ENCODE data around the gene RAVER2. TPM values are rescaled to one million over a fixed set of nuclear protein-coding genes. Genes with fewer than 3 reads are reported as not detected.
A peak's percentile ranks its signal among the peaks of the same experiment; 100 is the strongest.

The RAVER2 gene
- total and polyA plus RNA-seq, 2 donors (not counting 3 experiments of a cell fraction or from before 2014, with no cell fraction given), result 6.0 to 13.9 TPM

DNA sequence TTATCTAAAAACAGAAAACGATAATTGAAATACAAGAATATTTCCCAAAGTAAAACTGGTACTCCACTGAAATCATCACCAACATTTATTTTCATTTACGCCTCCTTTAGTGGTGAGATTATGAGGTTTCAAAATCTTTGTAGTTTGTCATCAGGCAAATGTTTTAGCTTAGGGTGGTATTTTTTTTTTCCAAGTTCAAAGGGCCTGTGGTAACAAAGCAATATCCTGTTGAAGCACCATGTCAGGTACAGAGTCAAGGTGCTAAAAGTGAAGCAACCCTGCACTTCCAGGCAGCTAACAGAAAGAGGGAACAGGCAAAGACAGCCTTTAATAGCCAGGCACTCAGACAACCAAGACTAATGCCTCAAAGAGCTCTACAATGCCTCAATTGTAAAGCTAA, 132.3 kb downstream of the RAVER2 start:
- CTCF ChIA-PET, result interaction anchor here (0.8 to 1.5 kb wide), 2 partner anchors 14 to 16 kb away, joined by 3 to 4 read pairs; no protein-coding TSS in a partner anchor
- Histone ChIP-seq H3K4me2 (ENCODE audit: insufficient read depth, low read length) (no peak overlapping the region), H3K4me1 (ENCODE audit: control insufficient read depth, extremely low read depth, insufficient read depth, low read length) (peaks cover 55% of the 10 kb centered on the region), H3K4me3 (replicated peaks in 1 of 3; ENCODE audit: insufficient read depth in 1 of 3, low read depth in 1 of 3, low read length in 3 of 3) (no peak overlapping the region), H3K36me3 (ENCODE audit: control insufficient read depth in 2 of 2, extremely low read depth in 1 of 2, insufficient read depth in 2 of 2, low read length in 2 of 2) (peaks cover 7 to 21% of the 10 kb centered on the region in 2 experiments), H3K9me3 (replicated peaks; ENCODE audit: control insufficient read depth, insufficient read depth, low read length) (no peaks in the 10 kb centered on the region), H2AFZ (ENCODE audit: low read depth, low read length) (no peak overlapping the region), H4K20me1 (replicated peaks; ENCODE audit: control insufficient read depth, extremely low read depth, insufficient read depth, low read length) (no peaks in the 10 kb centered on the region), H3K79me2 (ENCODE audit: control insufficient read depth, insufficient read depth, low read length) (peaks cover 17% of the 10 kb centered on the region), H3K27ac (ENCODE audit: insufficient read depth, low read depth, low read length) (peak overlapping the region; percentile 98), H3K9ac (replicated peaks; ENCODE audit: extremely low read depth, insufficient read depth, low read length) (no peak overlapping the region), H3K27me3 (ENCODE audit: control insufficient read depth in 2 of 2, insufficient read depth in 2 of 2, low read length in 2 of 2) (no peaks in the 10 kb centered on the region), H3K9me1 (replicated peaks; ENCODE audit: control insufficient read depth, extremely low read depth, insufficient read depth, low read length) (no peaks in the 10 kb centered on the region)
- no TSS peak for BruUV-seq (replicated peaks)
- intact Hi-C loops (cut with micrococcal nuclease), result loop anchor here (5.0 kb wide), 2 partner anchors 190 to 545 kb away; partner anchors contain the start of genes LEPR and LEPROT
- TF ChIP-seq, protein P1, sequence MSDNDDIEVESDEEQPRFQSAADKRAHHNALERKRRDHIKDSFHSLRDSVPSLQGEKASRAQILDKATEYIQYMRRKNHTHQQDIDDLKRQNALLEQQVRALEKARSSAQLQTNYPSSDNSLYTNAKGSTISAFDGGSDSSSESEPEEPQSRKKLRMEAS (IDR thresholded peaks at IDR 0.05; ENCODE audit: insufficient read depth, insufficient read length), result no peak
- TF ChIP-seq, protein P2, sequence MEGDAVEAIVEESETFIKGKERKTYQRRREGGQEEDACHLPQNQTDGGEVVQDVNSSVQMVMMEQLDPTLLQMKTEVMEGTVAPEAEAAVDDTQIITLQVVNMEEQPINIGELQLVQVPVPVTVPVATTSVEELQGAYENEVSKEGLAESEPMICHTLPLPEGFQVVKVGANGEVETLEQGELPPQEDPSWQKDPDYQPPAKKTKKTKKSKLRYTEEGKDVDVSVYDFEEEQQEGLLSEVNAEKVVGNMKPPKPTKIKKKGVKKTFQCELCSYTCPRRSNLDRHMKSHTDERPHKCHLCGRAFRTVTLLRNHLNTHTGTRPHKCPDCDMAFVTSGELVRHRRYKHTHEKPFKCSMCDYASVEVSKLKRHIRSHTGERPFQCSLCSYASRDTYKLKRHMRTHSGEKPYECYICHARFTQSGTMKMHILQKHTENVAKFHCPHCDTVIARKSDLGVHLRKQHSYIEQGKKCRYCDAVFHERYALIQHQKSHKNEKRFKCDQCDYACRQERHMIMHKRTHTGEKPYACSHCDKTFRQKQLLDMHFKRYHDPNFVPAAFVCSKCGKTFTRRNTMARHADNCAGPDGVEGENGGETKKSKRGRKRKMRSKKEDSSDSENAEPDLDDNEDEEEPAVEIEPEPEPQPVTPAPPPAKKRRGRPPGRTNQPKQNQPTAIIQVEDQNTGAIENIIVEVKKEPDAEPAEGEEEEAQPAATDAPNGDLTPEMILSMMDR (IDR thresholded peaks at IDR 0.05; ENCODE audit: extremely low read depth in 1 of 2, insufficient read depth in 1 of 2, low read depth in 1 of 2, low read length in 2 of 2), result no peak
- TF ChIP-seq EZH2 (IDR thresholded peaks at IDR 0.05; ENCODE audit: borderline replicate concordance, low read depth, low read length, severe bottlenecking), result no peak
- TF ChIP-seq FOS (IDR thresholded peaks at IDR 0.05; ENCODE audit: borderline replicate concordance, insufficient read depth, low read length), result no peak
- no peak for TF ChIP-seq MYC (IDR thresholded peaks at IDR 0.05; ENCODE audit: low read depth, low read length)
- no peak for TF ChIP-seq POLR2AphosphoS5 (IDR thresholded peaks at IDR 0.05; ENCODE audit: insufficient read depth, low read depth, low read length)
- TF ChIP-seq JUN (IDR thresholded peaks at IDR 0.05; ENCODE audit: borderline replicate concordance, insufficient read depth, insufficient read length, low read depth), result no peak
- no peak for TF ChIP-seq GATA2 (IDR thresholded peaks at IDR 0.05; ENCODE audit: insufficient read depth, insufficient read length, low read depth, low read length)
- no peak for TF ChIP-seq POLR2A (IDR thresholded peaks at IDR 0.05; ENCODE audit: low read depth, low read length)
- no peak for FAIRE-seq
- dilution Hi-C loops (cut with MboI; ENCODE audit: extremely low pct_ligation_motif_present, low sequenced_read_pairs), result no loop called here
- POLR2A ChIA-PET, result no interaction called here
- no peak for DNase-seq (ENCODE audit: low read depth, low spot score)
